ENCODE results near the gene TRIM63. TPM values are rescaled to one million over a fixed set of nuclear protein-coding genes. Genes with fewer than 3 reads are reported as not detected.
"Not testable (repeated sequence)": the region's sequence is repeated elsewhere in the genome, so short reads cannot be mapped to it uniquely, and the experiment has no call there.

Gene TRIM63
- polyA plus RNA-seq, 2 of the 4 experiments (the other 2 are of a cell fraction): not detected

DNA sequence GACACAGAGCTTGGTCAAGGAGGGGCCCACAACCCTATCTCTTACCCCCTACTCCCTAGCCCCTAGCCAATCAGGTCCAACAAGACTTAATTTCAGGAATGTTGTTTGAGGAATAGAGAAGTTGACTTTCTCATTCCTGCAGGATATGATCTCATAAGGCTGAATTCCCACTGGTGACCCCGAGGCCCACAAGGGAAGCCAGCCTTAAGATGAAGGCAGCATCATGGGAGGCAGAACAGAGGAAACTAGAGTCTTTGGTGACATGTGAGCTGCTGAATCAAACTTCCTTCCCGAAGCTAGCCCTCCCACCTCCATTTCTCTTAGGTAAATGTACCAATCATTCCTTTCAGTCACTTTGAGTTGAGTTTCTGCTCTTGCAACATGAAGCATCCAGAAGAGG lies 35.1 kb upstream of the TRIM63 start:
- FAIRE-seq (no peak), DNase-seq (ENCODE audit: low read depth in 1 of 2, low spot score in 1 of 2) (no peak), ATAC-seq (no peak)
- no peak for TF ChIP-seq HOXB13 (CRISPR knock-in tag; IDR thresholded peaks at IDR 0.05; ENCODE audit: low read depth)
- TF ChIP-seq KDM5A (IDR thresholded peaks at IDR 0.05): no peak
- TF ChIP-seq EHF (CRISPR knock-in tag; IDR thresholded peaks at IDR 0.05): no peak
- TF ChIP-seq EHMT2 (IDR thresholded peaks at IDR 0.05; ENCODE audit: low read depth): no peak
- TF ChIP-seq MAFK (IDR thresholded peaks at IDR 0.05; ENCODE audit: partially characterized antibody): no peak
- TF ChIP-seq RCOR1 (IDR thresholded peaks at IDR 0.05; ENCODE audit: low read depth, low read length): no peak
- TF ChIP-seq HDAC2 (IDR thresholded peaks at IDR 0.05): no peak
- TF ChIP-seq, protein P1, sequence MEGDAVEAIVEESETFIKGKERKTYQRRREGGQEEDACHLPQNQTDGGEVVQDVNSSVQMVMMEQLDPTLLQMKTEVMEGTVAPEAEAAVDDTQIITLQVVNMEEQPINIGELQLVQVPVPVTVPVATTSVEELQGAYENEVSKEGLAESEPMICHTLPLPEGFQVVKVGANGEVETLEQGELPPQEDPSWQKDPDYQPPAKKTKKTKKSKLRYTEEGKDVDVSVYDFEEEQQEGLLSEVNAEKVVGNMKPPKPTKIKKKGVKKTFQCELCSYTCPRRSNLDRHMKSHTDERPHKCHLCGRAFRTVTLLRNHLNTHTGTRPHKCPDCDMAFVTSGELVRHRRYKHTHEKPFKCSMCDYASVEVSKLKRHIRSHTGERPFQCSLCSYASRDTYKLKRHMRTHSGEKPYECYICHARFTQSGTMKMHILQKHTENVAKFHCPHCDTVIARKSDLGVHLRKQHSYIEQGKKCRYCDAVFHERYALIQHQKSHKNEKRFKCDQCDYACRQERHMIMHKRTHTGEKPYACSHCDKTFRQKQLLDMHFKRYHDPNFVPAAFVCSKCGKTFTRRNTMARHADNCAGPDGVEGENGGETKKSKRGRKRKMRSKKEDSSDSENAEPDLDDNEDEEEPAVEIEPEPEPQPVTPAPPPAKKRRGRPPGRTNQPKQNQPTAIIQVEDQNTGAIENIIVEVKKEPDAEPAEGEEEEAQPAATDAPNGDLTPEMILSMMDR (IDR thresholded peaks at IDR 0.05): no peak
- H3K4me2 ChIP-seq: no peak overlapping the region
- peaks cover 7% of the 10 kb centered on the region; the same call in 2 of the 3 replicates for H3K4me1 ChIP-seq
- WGBS (ENCODE audit: missing lambda C conversion rate): 29% methylated on average over 2 of the region's 2 CpGs
- no peak overlapping the region for H3K27ac ChIP-seq
- ChIA-PET CTCF (interaction anchor here (0.6 to 9.5 kb wide), 14 partner anchors 12 to 315 kb away, joined by 3 to 143 read pairs (median 4); partner anchors contain the start of genes CEP85 and ZNF593), POLR2A (interaction anchor here (0.6 kb wide), 1 partner anchor 610 kb away, joined by 4 read pairs; no protein-coding TSS in a partner anchor)
- no peak overlapping the region for H3K4me3 ChIP-seq
- H3K9me3 ChIP-seq: no peaks in the 10 kb centered on the region

GRCh38 chr1:26102119-26102518 lies 34.7 kb upstream of the TRIM63 start:
- FAIRE-seq (no peak), DNase-seq (ENCODE audit: low read depth in 1 of 2, low spot score in 1 of 2) (no peak), ATAC-seq (no peak)
- no peak for TF ChIP-seq HDAC2 (IDR thresholded peaks at IDR 0.05)
- TF ChIP-seq SMC3 (IDR thresholded peaks at IDR 0.05): no peak
- no peak for TF ChIP-seq PHF8 (IDR thresholded peaks at IDR 0.05; ENCODE audit: borderline replicate concordance, low read depth)
- TF ChIP-seq, protein P2, sequence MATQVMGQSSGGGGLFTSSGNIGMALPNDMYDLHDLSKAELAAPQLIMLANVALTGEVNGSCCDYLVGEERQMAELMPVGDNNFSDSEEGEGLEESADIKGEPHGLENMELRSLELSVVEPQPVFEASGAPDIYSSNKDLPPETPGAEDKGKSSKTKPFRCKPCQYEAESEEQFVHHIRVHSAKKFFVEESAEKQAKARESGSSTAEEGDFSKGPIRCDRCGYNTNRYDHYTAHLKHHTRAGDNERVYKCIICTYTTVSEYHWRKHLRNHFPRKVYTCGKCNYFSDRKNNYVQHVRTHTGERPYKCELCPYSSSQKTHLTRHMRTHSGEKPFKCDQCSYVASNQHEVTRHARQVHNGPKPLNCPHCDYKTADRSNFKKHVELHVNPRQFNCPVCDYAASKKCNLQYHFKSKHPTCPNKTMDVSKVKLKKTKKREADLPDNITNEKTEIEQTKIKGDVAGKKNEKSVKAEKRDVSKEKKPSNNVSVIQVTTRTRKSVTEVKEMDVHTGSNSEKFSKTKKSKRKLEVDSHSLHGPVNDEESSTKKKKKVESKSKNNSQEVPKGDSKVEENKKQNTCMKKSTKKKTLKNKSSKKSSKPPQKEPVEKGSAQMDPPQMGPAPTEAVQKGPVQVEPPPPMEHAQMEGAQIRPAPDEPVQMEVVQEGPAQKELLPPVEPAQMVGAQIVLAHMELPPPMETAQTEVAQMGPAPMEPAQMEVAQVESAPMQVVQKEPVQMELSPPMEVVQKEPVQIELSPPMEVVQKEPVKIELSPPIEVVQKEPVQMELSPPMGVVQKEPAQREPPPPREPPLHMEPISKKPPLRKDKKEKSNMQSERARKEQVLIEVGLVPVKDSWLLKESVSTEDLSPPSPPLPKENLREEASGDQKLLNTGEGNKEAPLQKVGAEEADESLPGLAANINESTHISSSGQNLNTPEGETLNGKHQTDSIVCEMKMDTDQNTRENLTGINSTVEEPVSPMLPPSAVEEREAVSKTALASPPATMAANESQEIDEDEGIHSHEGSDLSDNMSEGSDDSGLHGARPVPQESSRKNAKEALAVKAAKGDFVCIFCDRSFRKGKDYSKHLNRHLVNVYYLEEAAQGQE (IDR thresholded peaks at IDR 0.05): no peak
- TF ChIP-seq KDM1A (IDR thresholded peaks at IDR 0.05; ENCODE audit: low read depth): no peak
- TF ChIP-seq ELK1 (IDR thresholded peaks at IDR 0.05; ENCODE audit: low read depth, low read length): no peak
- TF ChIP-seq EHMT2 (IDR thresholded peaks at IDR 0.05; ENCODE audit: low read depth): no peak
- no peak for TF ChIP-seq CBX8 (IDR thresholded peaks at IDR 0.05)
- no peak for TF ChIP-seq NFE2L2 (conservative IDR thresholded peaks at IDR 0.05; ENCODE audit: low read length)
- no peak for TF ChIP-seq GATA3 (IDR thresholded peaks at IDR 0.05; ENCODE audit: borderline replicate concordance)
- no peak for TF ChIP-seq NPAS2 (CRISPR knock-in tag; IDR thresholded peaks at IDR 0.05; ENCODE audit: borderline replicate concordance)
- TF ChIP-seq KDM5A (IDR thresholded peaks at IDR 0.05): no peak
- no peak for TF ChIP-seq SREBF2 (IDR thresholded peaks at IDR 0.05)
- WGBS (ENCODE audit: missing lambda C conversion rate): 56% methylated on average over 3 of the region's 3 CpGs
- Histone ChIP-seq H3K4me2 (no peak overlapping the region), H3K9me3 (no peaks in the 10 kb centered on the region), H3K4me1 (peaks cover 11% of the 10 kb centered on the region; the same call in 2 of the 3 replicates), H3K4me3 (no peak overlapping the region), H3K27ac (no peak overlapping the region)
- ChIA-PET CTCF (interaction anchor here (0.6 to 9.5 kb wide), 12 partner anchors 11 to 315 kb away, joined by 3 to 143 read pairs (median 5); partner anchors contain the start of genes CEP85 and ZNF593), POLR2A (no interaction called here)

DNA sequence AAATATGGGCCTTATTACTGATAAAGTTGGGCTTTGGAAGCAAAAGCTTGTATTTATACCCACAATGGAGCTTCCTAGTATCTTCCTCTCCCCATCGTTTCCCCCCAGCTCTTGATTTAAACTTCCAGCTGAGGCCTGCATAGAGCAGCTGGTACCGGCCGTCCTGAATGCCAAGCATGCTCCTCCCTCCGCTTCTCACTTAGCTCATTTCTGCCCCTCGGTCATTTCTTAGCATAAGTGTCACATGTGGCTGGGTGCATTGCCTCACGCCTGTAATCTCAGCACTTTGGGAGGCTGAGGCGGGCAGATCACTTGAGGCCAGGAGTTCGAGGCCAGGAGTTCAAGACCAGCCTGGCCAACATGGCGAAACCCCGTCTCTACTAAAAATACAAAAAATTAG lies 32.8 kb upstream of the TRIM63 start:
- DNase-seq (ENCODE audit: low read depth in 1 of 2, low spot score in 1 of 2); H3K9me3 ChIP-seq; FAIRE-seq; H3K27ac ChIP-seq; H3K4me2 ChIP-seq; H3K4me3 ChIP-seq; ATAC-seq; POLR2A ChIA-PET: not testable (repeated sequence)
- H3K4me1 ChIP-seq: peaks cover 11% of the 10 kb centered on the region; the same call in 2 of the 3 replicates
- CTCF ChIA-PET: interaction anchor here (0.7 to 9.5 kb wide), 5 partner anchors 38 to 290 kb away, joined by 3 to 143 read pairs (median 3); no protein-coding TSS in a partner anchor
- 81% methylated on average over 10 of the region's 10 CpGs for WGBS (ENCODE audit: missing lambda C conversion rate)
